GM21576 (cell line): ENCODE data around the gene CCDC61.

Experiments
- ATAC-seq: cut with Tn5 transposase; IDR thresholded peaks from one replicate; pipeline ENCODE4 v1.9.1; 2021; ENCODE audit warnings: mild to moderate bottlenecking, moderate library complexity; ENCODE audit not compliant: unreplicated experiment

Gene CCDC61

GRCh38 chr19:46035986-46036743 lies 40.9 kb downstream of the CCDC61 start:
- no peak for ATAC-seq

GRCh38 chr19:46036744-46037128 lies 41.5 kb downstream of the CCDC61 start:
- no peak for ATAC-seq

- ATAC-seq: no peak
Measured at GRCh38 chr19:46040125-46040524, 44.9 kb downstream of the CCDC61 start.

- no peak for ATAC-seq
Measured at GRCh38 chr19:46040952-46041500, 45.8 kb downstream of the CCDC61 start, which contains the start of gene IGFL4. Gene IGFL4, minus strand, starts transcription at chr19:46041002. Its CDS starts 40 bp downstream, at chr19:46040962.

GRCh38 chr19:46042252-46042883 lies 47.1 kb downstream of the CCDC61 start:
- no peak for ATAC-seq

GRCh38 chr19:46043519-46043918 lies 48.3 kb downstream of the CCDC61 start:
- ATAC-seq: no peak

GRCh38 chr19:46049597-46049996 lies 54.3 kb downstream of the CCDC61 start:
- no peak for ATAC-seq

GRCh38 chr19:46052896-46053295 lies 57.6 kb downstream of the CCDC61 start:
- no peak for ATAC-seq

GRCh38 chr19:46056536-46056935 lies 61.3 kb downstream of the CCDC61 start:
- ATAC-seq: no peak

- ATAC-seq: no peak
Measured at GRCh38 chr19:46058778-46059177, 63.5 kb downstream of the CCDC61 start.

GRCh38 chr19:46060012-46060411 lies 64.7 kb downstream of the CCDC61 start:
- no peak for ATAC-seq

GRCh38 chr19:46063201-46063600 lies 67.9 kb downstream of the CCDC61 start:
- no peak for ATAC-seq

GRCh38 chr19:46065486-46066071 lies 70.3 kb downstream of the CCDC61 start:
- ATAC-seq: no peak

GRCh38 chr19:46066471-46066870 lies 71.2 kb downstream of the CCDC61 start:
- ATAC-seq: no peak

GRCh38 chr19:46067691-46068090 lies 72.4 kb downstream of the CCDC61 start:
- ATAC-seq: no peak
